RKO (cell line): ENCODE data around the gene TROAP.
"Not testable (repeated sequence)": the region's sequence is repeated elsewhere in the genome, so short reads cannot be mapped to it uniquely, and the experiment has no call there.

Source experiments
- DNase-seq: peaks from one replicate; pipeline ENCODE4 v3.0.0-alpha.2; 2016; ENCODE audit warnings: low spot score

The TROAP gene

GRCh38 chr12:49294086-49294803, 28.8 kb upstream of the TROAP start:
- no peak for DNase-seq

DNA sequence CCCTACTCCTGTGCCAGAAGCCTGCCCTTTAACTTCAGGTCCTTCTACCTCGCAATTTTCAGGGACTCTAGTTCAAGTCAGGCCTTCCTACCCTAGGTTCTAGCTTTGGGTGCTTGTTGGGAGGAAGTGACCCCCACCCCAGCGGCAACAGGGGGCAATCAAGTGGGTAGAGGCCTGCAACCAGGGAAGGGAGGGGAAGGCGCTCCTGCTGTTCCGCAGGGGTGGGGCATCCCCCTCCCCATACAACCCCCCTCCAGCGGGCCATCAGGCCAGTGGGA, 28.3 kb upstream of the TROAP start:
- no peak for DNase-seq

GRCh38 chr12:49295082-49295936, 27.7 kb upstream of the TROAP start, which contains the start of gene PRPH:
Gene PRPH, plus strand, starts transcription at chr12:49295147. Its CDS starts 54 bp downstream, at chr12:49295201.
- no peak for DNase-seq

DNA sequence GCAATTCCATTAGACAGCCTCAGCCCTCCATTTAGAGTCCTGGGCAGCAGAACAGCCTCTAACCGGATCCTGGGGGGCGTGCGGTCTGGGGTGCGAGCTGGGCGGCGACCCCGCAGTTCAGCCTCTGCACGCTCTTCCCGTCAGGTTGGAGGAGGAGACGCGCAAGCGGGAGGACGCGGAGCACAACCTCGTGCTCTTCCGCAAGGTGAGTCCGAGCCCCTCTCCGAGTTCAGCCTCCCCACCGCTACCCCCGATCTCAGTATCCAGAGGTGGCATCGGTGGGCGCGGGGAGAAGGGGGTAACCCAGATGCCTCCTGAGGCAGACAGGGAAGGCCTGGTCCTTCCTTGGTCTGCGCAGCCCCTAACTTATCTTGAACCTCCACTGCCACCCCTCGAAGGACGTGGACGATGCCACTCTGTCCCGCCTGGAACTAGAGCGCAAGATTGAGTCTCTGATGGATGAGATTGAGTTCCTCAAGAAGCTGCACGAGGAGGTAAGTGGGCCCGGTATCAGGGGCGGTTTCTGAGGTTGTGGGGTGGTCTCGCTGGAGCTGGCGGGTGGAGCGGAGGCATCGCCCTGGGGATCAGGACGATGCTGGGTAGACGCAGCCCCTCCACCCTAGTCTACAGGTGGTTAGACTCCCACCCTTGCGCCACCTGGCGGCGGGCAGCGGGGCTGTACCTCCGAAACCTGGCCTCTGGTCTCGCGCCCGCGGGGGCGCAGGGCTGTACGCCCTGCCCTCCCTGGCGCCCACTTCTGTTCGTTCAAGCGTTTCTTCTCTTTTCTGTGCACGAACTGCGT, 26.8 kb upstream of the TROAP start:
- no peak for DNase-seq

DNA sequence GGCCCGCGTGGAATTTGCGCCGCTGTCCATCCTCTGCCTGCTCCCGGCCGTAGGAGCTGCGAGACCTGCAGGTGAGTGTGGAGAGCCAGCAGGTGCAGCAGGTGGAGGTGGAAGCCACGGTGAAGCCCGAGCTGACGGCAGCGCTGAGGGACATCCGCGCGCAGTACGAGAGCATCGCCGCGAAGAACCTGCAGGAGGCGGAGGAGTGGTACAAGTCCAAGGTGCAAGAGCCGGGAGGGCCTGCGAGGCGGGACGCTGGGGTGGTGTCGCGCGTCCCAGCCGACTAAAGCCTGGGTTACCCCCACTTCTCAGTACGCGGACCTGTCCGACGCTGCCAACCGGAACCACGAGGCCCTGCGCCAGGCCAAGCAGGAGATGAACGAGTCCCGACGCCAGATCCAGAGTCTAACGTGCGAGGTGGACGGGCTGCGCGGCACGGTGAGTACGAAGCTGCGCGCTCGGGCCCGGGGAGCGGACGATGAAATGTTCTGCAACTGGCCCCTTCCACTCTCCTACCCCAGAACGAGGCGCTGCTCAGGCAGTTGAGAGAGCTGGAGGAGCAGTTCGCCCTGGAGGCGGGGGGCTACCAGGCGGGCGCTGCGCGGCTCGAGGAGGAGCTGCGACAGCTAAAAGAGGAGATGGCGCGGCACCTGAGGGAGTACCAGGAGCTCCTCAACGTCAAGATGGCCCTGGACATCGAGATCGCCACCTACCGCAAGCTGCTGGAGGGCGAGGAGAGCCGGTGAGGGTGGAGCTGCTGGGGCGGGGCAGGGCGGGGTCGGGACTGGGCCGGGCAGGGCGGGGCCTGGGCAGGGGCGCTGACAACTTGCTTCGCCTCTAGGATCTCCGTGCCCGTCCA, 26.0 kb upstream of the TROAP start:
- peak; percentile 35 for DNase-seq

- DNase-seq: no peak
These were observed 25.4 kb upstream of the TROAP start for GRCh38 chr12:49297695-49298060.

DNA sequence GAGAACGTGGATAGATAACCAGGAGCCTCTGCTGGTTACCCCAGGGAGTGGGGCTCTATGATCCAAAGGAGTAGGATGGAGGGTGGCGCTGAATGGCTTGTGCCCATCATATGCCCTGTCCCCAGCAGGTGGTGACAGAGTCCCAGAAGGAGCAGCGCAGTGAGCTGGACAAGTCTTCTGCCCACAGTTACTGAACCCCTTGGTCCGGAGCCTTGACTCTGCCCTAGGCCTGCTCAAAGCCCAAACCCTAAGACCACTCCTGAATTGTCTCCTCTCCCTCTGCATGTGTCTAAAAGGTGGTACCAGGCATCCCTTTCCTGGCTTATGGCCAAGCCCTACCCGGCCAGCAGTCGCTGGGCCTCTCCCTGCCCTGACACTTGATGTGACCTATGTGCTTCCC, 24.9 kb upstream of the TROAP start:
- DNase-seq: no peak

- no peak for DNase-seq
These were observed 21.3 kb upstream of the TROAP start for GRCh38 chr12:49301760-49302159.

- DNase-seq: no peak
These were observed 18.9 kb upstream of the TROAP start for GRCh38 chr12:49304161-49304560.

DNA sequence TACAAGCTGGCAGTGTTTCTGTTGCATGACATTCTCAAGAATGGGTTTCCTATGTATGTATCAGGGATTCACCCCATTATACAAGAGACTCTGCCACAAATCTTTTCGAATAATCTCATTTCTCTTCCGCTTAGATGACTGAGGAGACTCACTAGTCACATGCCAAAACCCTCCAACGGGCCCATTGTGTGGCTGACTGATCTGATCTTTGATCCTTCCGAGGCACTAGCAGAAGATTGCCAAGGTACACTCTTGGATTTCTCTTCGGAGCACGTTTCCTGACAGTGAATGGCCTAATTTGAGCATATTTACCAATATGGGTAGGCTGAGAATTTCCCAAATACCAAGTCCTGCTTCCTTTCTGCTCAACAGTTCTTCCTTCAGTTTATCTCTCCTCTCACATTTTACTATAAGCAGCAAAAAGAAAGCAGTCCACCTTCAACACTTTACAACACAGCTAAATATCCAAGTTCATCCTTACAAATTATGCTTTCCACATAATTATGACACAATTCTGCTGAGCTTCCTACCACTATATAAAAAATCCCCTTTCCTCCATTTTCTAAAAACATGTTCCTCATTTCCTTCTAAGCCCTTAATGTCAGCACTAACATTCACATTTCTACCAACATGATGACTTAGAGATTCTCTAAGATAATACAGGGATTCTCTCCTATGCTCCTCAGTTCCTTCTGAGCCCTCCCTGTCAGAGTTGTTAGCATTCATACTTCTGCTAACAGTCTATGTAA, 17.1 kb upstream of the TROAP start:
- no peak for DNase-seq

- no peak for DNase-seq
These were observed 13.7 kb upstream of the TROAP start for GRCh38 chr12:49309386-49309785.

DNA sequence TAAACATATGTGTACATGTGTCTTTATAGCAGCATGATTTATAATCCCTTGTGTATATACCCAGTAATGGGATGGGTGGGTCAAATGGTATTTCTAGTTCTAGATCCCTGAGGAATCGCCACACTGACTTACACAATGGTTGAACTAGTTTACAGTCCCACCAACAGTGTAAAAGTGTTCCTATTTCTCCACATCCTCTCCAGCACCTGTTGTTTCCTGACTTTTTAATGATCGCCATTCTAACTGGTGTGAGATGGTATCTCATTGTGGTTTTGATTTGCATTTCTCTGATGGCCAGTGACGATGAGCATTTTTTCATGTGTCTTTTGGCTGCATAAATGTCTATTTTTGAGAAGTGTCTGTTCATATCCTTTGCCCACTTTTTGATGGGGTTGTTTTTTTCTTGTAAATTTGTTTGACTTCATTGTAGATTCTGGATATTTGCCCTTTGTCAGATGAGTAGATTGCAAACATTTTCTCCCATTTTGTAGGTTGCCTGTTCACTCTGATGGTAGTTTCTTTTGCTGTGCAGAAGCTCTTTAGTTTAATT, 12.5 kb upstream of the TROAP start:
- not testable (repeated sequence) for DNase-seq

GRCh38 chr12:49314811-49315210, 8.2 kb upstream of the TROAP start:
- DNase-seq: no peak

DNA sequence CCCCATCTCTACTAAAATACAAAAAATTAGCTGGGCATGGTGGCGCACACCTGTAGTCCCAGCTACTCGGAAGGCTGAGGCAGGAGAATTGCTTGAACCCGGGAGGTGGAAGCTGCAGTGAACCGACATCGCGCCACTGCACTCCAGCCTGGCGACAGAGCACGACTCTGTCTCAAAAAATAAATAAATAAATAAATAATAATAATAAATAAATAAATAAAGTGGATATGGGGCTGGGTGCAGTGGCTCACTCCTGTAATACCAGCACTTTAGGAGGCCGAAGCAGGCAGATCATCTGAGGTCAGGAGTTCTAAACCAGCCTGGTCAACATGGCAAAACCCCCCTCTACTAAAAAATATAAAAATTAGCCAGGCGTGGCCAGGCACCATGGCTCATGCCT, 5.9 kb upstream of the TROAP start:
- not testable (repeated sequence) for DNase-seq

DNA sequence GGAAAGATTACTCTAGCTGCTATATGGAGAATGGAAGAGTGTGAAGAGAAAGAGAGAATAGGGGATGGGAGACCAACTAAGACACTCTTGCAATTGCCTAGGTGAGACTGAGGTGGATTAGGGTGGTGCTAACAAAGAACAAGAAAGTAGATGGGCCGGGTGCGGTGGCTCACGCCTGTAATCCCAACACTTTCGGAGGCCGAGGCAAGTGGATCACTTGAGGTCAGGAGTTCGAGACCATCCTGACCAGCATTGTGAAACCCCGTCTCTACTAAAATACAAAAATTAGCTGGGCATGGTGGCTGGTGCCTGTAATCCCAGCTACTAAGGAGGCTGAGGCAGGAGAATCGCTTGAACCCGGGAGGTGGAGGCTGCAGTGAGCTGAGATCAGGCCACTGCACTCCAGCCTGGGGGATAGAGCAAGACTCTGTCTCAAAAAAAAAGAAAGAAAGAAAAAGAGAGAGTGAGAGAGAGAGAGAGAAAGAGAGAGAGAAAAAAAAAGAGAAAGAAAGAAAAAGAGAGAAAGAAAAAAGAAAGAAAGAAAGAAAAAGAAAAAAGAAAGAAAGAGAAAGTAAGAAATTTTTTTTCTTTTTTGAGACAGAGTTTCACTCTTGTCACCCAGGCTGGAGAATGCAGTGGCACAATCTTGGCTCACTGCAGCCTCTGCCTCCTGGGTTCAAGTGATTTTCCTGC, 2.5 kb upstream of the TROAP start:
- not testable (repeated sequence) for DNase-seq

- no peak for DNase-seq
These were observed 718 bp upstream of the TROAP start for GRCh38 chr12:49322367-49322707.

GRCh38 chr12:49323524-49324097, 556 bp downstream of the TROAP start:
- no peak for DNase-seq

DNA sequence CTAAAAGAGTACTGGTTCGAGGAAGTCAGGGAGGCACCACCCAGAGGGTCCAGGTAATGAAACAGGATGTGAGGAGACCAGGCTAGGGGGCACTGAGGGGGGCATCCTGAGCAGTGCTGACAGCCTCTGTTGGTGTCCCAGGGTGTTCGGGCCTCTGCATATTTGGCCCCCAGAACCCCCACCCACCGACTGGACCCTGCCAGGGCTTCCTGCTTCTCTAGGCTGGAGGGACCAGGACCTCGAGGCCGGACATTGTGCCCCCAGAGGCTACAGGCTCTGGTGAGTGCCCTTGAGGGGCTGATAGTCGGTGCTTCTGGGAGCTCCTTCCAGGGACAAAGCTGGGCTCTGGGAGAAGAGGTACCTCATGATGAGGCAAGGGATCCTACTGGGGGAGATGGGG, 2.6 kb downstream of the TROAP start:
- no peak for DNase-seq

DNA sequence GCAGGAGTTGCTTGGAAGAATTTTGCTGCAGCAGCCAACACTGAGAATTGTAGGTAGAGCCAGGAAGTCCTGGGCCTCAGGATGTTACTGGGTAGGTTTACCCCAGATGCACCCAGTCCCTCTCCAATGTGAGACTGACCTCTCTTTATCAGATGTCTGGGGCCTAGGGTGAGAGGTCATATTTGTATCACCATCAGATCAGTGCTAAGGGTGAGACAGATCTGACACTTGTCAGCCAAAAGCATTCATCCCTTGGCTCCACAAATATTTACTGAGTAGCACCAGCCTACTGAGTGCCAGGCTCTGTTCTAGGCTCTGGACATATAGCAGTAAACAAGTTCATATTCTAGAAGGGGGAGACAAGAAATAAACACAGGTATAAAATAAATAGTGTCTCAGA, 4.3 kb downstream of the TROAP start:
- DNase-seq: no peak

DNA sequence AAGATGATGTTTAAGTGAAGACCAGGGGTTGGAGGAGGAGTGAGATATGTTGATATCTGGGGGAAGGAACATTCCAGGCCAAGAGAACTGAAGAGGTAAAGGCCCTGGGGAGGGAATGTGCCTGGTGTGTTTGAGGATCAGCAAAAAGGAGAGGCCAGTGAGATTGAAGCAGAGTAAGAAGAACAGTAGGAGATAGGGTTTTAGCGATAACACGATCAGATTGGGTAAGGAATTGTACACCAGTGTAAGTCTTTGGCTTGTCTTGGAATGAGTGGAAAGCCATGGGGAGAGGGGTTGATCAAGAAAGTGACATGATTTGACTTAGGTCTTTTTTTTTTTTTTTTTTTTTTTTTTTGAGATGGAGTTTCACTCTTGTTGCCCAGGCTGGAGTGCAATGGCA, 4.8 kb downstream of the TROAP start:
- DNase-seq: no peak
